ENCODE data around the gene ZNHIT2.
A peak's percentile ranks its signal among the peaks of the same experiment; 100 is the strongest.

ZNHIT2 gene

GRCh38 chr11:65136515-65137096 lies 19.1 kb upstream of the ZNHIT2 start:
- Histone ChIP-seq H3F3A (ENCODE audit: control insufficient read depth, insufficient read depth) (peaks cover 21% of the 10 kb centered on the region), H3K4me3 (ENCODE audit: low read length) (peak overlapping the region; percentile 99), H3K79me2 (ENCODE audit: control insufficient read depth, low read length) (peaks cover 37% of the 10 kb centered on the region), H3K9me2 (replicated peaks; ENCODE audit: control insufficient read depth, low read length) (no peaks in the 10 kb centered on the region), H3K27me3 (ENCODE audit: control insufficient read depth, low read length) (no peaks in the 10 kb centered on the region), H3K27ac (ENCODE audit: low read depth, low read length) (no peak overlapping the region), H3K4me2 (ENCODE audit: low read length) (peak overlapping the region; percentile 99), H3K9me3 (ENCODE audit: control insufficient read depth, insufficient read depth, low read length) (no peaks in the 10 kb centered on the region), H3K36me3 (ENCODE audit: control insufficient read depth, low read length) (peaks cover 25% of the 10 kb centered on the region), H4K20me1 (ENCODE audit: control insufficient read depth, insufficient read depth, low read depth, low read length) (peaks cover 4% of the 10 kb centered on the region; the same call in 1 of the 2 replicates), H3K4me1 (ENCODE audit: control insufficient read depth, low read length) (peaks cover 39% of the 10 kb centered on the region)
- no peak for TF ChIP-seq EZH2phosphoT487 (IDR thresholded peaks at IDR 0.05; ENCODE audit: borderline replicate concordance, low read length)
- no peak for TF ChIP-seq CTCF (IDR thresholded peaks at IDR 0.05; ENCODE audit: low read depth, low read length, poor library complexity, severe bottlenecking)

GRCh38 chr11:65135633-65136145 lies 18.2 kb upstream of the ZNHIT2 start:
- Histone ChIP-seq H3K4me3 (ENCODE audit: low read length) (peak overlapping the region; percentile 99), H3K36me3 (ENCODE audit: control insufficient read depth, low read length) (peaks cover 34% of the 10 kb centered on the region), H3K4me1 (ENCODE audit: control insufficient read depth, low read length) (peaks cover 39% of the 10 kb centered on the region)

GRCh38 chr11:65134952-65135632 lies 17.6 kb upstream of the ZNHIT2 start:
- H4K20me1 ChIP-seq (ENCODE audit: control insufficient read depth, insufficient read depth, low read depth, low read length): peaks cover 12% of the 10 kb centered on the region; the same call in 1 of the 2 replicates
- H3K9me2 ChIP-seq (replicated peaks; ENCODE audit: control insufficient read depth, low read length): no peaks in the 10 kb centered on the region
- no peaks in the 10 kb centered on the region for H3K9me3 ChIP-seq (ENCODE audit: control insufficient read depth, insufficient read depth, low read length)
- peaks cover 51% of the 10 kb centered on the region for H3K79me2 ChIP-seq (ENCODE audit: control insufficient read depth, low read length)
- H3K27ac ChIP-seq (ENCODE audit: low read depth, low read length): peak overlapping the region; percentile 100
- H3K4me1 ChIP-seq (ENCODE audit: control insufficient read depth, low read length): peaks cover 43% of the 10 kb centered on the region
- H3K4me2 ChIP-seq (ENCODE audit: low read length): peak overlapping the region; percentile 99
- H3K27me3 ChIP-seq (ENCODE audit: control insufficient read depth, low read length): no peaks in the 10 kb centered on the region
- H3F3A ChIP-seq (ENCODE audit: control insufficient read depth, insufficient read depth): peaks cover 29% of the 10 kb centered on the region
- peak overlapping the region; percentile 99 for H3K4me3 ChIP-seq (ENCODE audit: low read length)
- H3K36me3 ChIP-seq (ENCODE audit: control insufficient read depth, low read length): peaks cover 40% of the 10 kb centered on the region
- TF ChIP-seq EZH2phosphoT487 (IDR thresholded peaks at IDR 0.05; ENCODE audit: borderline replicate concordance, low read length) (no peak), CTCF (IDR thresholded peaks at IDR 0.05; ENCODE audit: low read depth, low read length, poor library complexity, severe bottlenecking) (no peak)

More at GRCh38 chr11:65135633-65136145, 18.2 kb upstream of the ZNHIT2 start:
- no peaks in the 10 kb centered on the region for H3K9me2 ChIP-seq (replicated peaks; ENCODE audit: control insufficient read depth, low read length)
- no peaks in the 10 kb centered on the region for H3K9me3 ChIP-seq (ENCODE audit: control insufficient read depth, insufficient read depth, low read length)
- TF ChIP-seq EZH2phosphoT487 (IDR thresholded peaks at IDR 0.05; ENCODE audit: borderline replicate concordance, low read length): no peak
- no peak for TF ChIP-seq CTCF (IDR thresholded peaks at IDR 0.05; ENCODE audit: low read depth, low read length, poor library complexity, severe bottlenecking)
- H3K4me2 ChIP-seq (ENCODE audit: low read length): peak overlapping the region; percentile 99
- no peaks in the 10 kb centered on the region for H3K27me3 ChIP-seq (ENCODE audit: control insufficient read depth, low read length)
- H3F3A ChIP-seq (ENCODE audit: control insufficient read depth, insufficient read depth): peaks cover 25% of the 10 kb centered on the region
- peaks cover 46% of the 10 kb centered on the region for H3K79me2 ChIP-seq (ENCODE audit: control insufficient read depth, low read length)
- H4K20me1 ChIP-seq (ENCODE audit: control insufficient read depth, insufficient read depth, low read depth, low read length): peaks cover 12% of the 10 kb centered on the region; the same call in 1 of the 2 replicates
- H3K27ac ChIP-seq (ENCODE audit: low read depth, low read length): peak overlapping the region; percentile 100
